ENCODE data around the gene ACADM. TPM values are rescaled to one million over a fixed set of nuclear protein-coding genes. Genes with fewer than 3 reads are reported as not detected.

ACADM gene
- total and polyA plus RNA-seq, 2 experiments from 2014 or later, result 37.7 to 52.8 TPM

- Histone ChIP-seq H3K27me3 (ENCODE audit: insufficient read depth) (no peaks in the 10 kb centered on the region), H3K79me2 (replicated peaks; ENCODE audit: insufficient read depth) (no peaks in the 10 kb centered on the region), H3K4me3 (no peak overlapping the region), H4K20me1 (replicated peaks; ENCODE audit: insufficient read depth) (no peaks in the 10 kb centered on the region), H3K27ac (ENCODE audit: low read depth) (no peak overlapping the region), H3K9me2 (ENCODE audit: insufficient read depth) (no peaks in the 10 kb centered on the region; the same call in 1 of the 2 replicates), H3K36me3 (ENCODE audit: insufficient read depth) (no peaks in the 10 kb centered on the region), H3F3A (replicated peaks; ENCODE audit: low read depth) (no peaks in the 10 kb centered on the region), H3K4me1 (ENCODE audit: insufficient read depth) (no peaks in the 10 kb centered on the region), H3K4me2 (no peak overlapping the region), H2AFZ (no peak overlapping the region)
- no peak for DNase-seq (ENCODE audit: low spot score)
- Mint-ChIP-seq H3K4me1 (no peaks in the 10 kb centered on the region), H3K9me3 (peaks cover 3% of the 10 kb centered on the region; the same call in 1 of the 3 replicates), H3K27me3 (ENCODE audit: insufficient read depth, low read depth, poor library complexity) (no peaks in the 10 kb centered on the region), H3K4me3 (no peak overlapping the region), H3K36me3 (ENCODE audit: low read depth) (no peaks in the 10 kb centered on the region; the same call in 2 of the 3 replicates), H3K27ac (no peak overlapping the region)
- no peak for ATAC-seq
- TF ChIP-seq STAT1 (IDR thresholded peaks at IDR 0.05; ENCODE audit: unreplicated experiment) (no peak), EZH2 (IDR thresholded peaks at IDR 0.05; ENCODE audit: low read depth, unreplicated experiment) (no peak), ZNF114 (CRISPR knock-in tag; IDR thresholded peaks at IDR 0.05) (no peak), JUNB (IDR thresholded peaks at IDR 0.05; ENCODE audit: unreplicated experiment) (no peak), EZH2phosphoT487 (IDR thresholded peaks at IDR 0.05; ENCODE audit: unreplicated experiment) (no peak), POLR2AphosphoS5 (IDR thresholded peaks at IDR 0.05; ENCODE audit: low read depth) (no peak), CREB1 (CRISPR knock-in tag; IDR thresholded peaks at IDR 0.05; ENCODE audit: low read depth) (no peak), CTCF (conservative IDR thresholded peaks at IDR 0.05; ENCODE audit: low read depth in 2 of 2) (no peak), NANOG (IDR thresholded peaks at IDR 0.05; ENCODE audit: borderline replicate concordance) (no peak), REST (IDR thresholded peaks at IDR 0.05; ENCODE audit: unreplicated experiment) (no peak), ZNF462 (CRISPR knock-in tag; IDR thresholded peaks at IDR 0.05) (no peak), ZNF331 (CRISPR knock-in tag; IDR thresholded peaks at IDR 0.05; ENCODE audit: low read depth) (no peak)
- TF ChIP-seq, protein P1, sequence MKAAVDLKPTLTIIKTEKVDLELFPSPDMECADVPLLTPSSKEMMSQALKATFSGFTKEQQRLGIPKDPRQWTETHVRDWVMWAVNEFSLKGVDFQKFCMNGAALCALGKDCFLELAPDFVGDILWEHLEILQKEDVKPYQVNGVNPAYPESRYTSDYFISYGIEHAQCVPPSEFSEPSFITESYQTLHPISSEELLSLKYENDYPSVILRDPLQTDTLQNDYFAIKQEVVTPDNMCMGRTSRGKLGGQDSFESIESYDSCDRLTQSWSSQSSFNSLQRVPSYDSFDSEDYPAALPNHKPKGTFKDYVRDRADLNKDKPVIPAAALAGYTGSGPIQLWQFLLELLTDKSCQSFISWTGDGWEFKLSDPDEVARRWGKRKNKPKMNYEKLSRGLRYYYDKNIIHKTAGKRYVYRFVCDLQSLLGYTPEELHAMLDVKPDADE (IDR thresholded peaks at IDR 0.05), result no peak
These were observed 13.7 kb upstream of the ACADM start for GRCh38 chr1:75710832-75711231.
